ENCODE results near the gene RICTOR.
A peak's percentile ranks its signal among the peaks of the same experiment; 100 is the strongest.
"Not testable (repeated sequence)": the region's sequence is repeated elsewhere in the genome, so short reads cannot be mapped to it uniquely, and the experiment has no call there.

RICTOR gene

DNA sequence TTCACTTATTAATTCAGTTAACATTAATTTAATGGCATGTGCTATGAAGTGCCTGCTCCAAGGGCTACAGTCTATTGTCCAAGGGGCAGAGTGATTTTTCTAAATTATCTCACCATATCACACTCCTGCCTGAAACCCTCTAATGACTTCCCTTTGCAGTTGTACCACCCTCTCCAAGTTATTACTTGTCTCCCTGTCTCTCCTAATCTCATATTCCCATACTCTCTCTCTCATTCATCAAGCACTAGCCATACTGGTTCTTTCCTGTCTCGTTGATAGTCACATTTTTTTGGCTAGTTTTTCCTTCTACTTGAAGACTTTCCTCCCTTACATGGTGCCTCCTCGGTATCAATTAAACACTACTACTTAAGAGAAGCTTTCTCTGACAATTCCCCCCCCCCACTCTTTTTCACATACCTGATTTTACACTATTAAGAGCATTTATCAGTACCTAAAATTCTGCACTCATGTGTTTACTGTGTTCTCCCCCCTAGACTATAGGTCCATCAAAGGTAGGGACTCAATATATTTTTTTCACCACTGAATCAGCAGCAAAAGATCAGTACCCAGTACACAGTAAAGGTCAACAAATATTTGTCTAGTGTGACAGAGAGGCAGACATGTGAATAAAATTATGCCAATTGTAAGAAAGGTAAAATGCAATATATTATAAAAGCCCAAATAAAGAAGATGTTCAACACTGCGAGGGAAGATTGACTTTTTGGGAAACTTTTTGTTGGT, 19.0 kb downstream of the RICTOR start:
- DNase-seq = no peak

DNA sequence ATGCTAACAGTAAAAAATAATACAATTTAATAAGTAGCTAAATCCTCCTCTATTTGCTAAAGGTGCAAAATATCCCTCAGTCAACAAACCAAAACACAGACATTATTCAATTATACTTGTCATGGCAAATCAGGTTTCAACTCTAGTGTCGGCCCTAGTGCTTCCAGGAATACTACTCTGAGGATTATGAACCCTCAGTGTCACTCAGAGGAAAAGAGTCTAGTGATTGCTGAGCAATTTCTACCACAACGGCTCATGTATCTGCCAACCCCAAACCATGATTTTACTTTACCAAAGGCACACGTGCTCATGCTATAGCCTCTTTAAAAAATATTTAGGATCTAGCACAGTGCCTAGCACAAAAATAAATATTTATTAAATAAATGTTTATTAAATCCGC, 21.0 kb downstream of the RICTOR start:
- DNase-seq = no peak

- DNase-seq = no peak
These were observed 22.1 kb downstream of the RICTOR start for GRCh38 chr5:39052141-39052540.

DNA sequence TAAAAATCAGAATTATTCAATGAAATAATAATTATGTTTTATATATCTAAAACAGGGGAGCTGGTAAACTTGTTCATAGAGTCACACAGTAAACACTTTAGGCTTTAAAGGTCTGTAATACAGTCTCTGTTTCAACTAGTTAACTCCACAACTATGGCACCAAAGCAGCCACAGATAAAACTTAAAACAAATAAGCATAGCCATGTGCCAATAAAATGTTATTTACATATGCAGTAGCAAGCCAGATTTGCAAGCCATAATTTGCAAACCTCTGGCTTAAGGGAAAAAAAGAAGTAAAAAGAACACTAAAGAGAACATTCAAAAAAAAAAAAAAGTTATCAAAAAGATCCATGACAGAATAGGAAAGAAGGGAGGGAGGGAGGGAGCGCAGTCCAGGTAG, 24.9 kb downstream of the RICTOR start:
- no peak for DNase-seq

- no peak for DNase-seq
These were observed 33.3 kb downstream of the RICTOR start for GRCh38 chr5:39040875-39041274.

- not testable (repeated sequence) for DNase-seq
These were observed 39.7 kb downstream of the RICTOR start for GRCh38 chr5:39034493-39034892.

- no peak for DNase-seq
These were observed 43.2 kb downstream of the RICTOR start for GRCh38 chr5:39031041-39031440.

DNA sequence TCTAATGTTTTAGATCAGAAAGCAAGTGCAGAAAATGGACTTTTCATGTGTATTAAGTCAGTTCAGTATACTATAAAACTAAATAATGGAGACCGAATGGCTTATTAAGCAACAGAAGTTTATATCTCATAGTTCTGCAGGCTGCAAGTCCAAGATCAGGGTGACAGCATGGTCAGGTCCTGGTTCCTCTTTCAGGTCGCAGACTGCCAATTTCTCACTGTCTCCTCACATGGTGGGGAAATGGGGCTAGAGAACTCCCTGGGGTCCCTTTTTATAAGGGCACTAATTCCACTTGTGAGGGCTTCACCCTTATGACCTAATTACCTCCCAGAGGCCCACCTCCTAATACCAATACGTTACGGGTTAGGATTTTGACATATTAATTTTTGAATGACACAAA, 48.7 kb downstream of the RICTOR start:
- no peak for DNase-seq

DNA sequence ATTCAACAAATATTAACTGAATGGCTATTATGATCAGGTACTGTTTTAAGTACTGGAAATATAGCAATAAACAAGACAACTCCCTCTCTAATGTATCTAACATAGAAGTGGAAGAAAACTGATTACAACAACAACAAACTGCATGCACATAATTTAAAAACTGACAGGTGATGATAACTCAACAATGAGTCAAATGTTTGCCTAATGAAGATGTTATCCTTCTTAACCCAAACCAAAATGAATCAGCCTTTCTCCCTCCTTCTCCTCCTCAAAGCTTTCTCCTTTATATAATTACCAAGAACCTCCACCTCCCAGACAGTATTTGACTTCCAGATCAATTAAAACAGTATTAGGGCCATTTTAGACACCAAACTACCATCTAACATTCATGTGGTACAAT, 49.3 kb downstream of the RICTOR start:
- no peak for DNase-seq

GRCh38 chr5:39024005-39024404, 50.2 kb downstream of the RICTOR start:
- DNase-seq = no peak

GRCh38 chr5:39023121-39023520, 51.1 kb downstream of the RICTOR start:
- no peak for DNase-seq

- DNase-seq = no peak
These were observed 52.0 kb downstream of the RICTOR start for GRCh38 chr5:39022151-39022550.

- DNase-seq = no peak
These were observed 52.8 kb downstream of the RICTOR start for GRCh38 chr5:39021413-39021812.

- DNase-seq = no peak
These were observed 53.7 kb downstream of the RICTOR start for GRCh38 chr5:39020458-39020857.

DNA sequence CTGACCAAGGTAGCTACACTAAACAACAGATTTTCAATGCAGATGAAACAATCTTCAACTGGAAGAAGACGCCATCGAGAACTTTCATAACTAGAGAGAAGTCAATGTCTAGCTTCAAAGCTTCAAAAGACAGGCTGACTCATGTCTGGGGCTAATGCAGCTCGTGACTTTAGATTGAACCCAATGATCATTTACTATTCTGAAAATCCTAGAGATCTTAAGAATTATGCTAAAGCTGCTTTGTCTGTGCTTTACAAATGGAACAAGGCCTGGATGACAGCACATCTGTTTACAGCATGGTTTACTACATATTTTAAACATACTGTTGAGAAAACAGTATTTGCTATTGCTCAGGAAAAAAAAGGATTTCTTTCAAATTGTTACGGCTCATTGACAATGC, 54.9 kb downstream of the RICTOR start:
- DNase-seq = no peak

DNA sequence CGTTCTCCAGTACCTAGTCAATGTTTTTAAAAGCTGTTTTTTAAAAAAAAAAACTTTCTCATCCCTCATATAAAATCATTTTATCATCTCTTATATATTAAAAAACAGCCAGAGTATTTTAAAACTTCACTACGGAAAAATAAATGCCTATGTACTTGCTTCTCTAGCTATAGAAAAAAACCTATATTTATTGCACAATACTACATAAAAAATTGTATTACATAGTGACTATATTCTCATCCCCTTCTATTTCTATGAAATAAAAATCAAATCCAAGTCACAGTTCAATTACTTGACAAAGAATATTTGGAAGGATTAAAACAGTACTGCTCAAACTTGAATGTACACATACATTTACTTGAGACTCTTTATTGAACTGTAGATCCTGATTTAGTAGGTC, 56.7 kb downstream of the RICTOR start:
- DNase-seq = no peak

DNA sequence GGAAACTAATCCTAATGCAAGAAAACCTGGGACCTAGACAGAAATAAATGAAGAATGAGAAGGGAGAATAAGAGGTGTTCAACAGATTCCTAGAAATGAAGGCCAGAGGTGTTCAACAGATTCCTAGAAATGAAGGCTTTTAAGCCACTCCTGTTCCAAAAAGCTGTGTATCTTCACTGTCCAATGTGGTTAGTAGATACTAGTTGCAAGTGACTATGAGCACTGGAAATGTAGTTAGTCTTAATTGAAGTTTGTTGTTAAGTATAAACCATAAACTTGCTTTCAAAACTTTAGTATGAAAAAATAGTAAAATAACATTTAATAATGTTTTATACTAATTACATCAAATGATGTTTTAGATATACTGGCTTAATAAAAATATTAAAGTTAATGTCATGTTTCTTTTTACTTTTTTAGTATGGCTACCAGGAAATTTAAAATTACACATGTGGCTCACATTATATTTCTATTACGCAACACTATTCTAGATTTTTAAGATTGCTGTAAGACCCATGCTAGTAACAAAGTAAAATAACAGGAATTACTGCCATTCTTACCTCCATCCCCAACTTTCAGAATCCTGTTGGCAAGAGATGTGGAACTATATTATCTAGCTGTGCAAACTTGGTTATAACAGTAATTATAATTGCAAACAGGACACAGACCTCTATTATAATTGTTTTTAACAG, 57.5 kb downstream of the RICTOR start:
- DNase-seq = no peak

DNA sequence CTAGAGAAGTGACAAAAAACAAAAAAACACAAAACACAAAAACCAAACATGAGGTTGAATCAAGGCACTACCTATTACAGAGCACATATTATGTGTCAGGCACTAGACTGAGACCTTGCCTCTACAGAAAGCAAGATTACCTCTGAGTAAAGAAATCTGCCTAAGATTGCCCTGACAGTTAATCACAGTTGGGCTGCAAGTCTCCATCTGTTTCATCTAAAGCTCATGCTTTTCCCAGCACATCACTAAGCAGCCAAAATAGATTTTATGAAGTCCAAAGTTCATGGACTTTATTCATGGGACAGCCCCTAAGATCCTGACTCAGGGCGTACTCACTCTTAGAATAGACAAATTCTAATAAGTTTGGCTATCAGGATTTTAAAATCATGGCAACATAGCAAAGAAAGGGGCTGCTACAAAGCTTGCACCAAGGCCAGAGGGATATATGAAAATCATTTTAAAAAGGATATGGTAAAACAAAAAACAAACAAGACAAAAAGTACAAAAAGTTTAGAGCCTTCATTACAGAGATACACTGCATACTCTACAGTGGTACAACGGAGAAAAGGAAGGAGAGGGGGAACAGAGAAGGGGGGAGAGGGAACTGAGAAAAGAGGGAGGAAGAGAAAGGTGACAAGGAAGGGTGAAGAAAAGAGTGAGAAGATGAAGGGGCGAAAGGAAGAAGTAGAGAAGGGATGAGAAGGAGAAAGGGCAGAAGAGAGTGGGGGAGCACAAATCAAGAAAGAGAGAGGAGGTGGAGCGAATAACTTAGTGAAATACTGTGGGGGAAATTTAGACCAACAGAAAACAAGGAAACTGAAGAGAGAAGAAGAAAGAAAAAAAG, 58.2 kb downstream of the RICTOR start:
- peak; percentile 19 for DNase-seq

DNA sequence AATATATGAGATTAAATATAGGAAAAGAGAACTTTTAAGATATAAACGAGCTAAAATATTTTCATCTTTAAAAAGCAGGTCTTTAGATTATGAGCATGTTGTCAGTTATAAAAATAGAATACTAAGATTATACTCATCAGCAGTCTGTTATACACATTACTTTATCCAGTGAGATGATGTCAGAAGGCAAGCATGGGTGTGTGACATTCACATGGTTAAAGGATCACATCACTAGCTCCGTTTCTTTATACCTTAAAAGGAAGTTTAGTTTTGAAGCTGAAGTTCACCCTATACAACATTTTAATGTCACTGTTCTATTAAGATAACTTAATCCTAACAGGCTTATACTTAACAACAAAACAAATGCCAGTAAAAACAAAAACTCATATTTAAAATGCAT, 59.6 kb downstream of the RICTOR start:
- peak; percentile 43 for DNase-seq

DNA sequence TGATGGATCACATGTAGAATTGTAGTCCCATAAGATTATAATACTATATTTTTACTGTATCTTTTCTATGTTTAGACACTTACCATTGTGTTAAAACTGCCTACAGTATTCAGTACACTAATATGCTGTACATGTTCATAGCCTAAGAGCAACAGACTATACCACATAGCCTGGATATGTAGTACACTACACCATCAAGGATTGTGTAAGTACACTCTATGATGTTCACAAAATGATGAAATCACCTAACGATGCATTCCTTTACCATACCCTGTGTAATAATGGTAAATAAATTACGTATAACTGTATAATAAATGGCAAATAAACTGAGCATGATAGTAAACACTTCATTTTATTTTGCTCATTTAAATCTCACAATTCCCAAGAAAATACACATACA, 60.3 kb downstream of the RICTOR start:
- DNase-seq = no peak

- not testable (repeated sequence) for DNase-seq
These were observed 63.2 kb downstream of the RICTOR start for GRCh38 chr5:39010958-39011357.

GRCh38 chr5:39009981-39010380, 64.2 kb downstream of the RICTOR start:
- DNase-seq = no peak

GRCh38 chr5:39009280-39009679, 64.9 kb downstream of the RICTOR start:
- DNase-seq = no peak

DNA sequence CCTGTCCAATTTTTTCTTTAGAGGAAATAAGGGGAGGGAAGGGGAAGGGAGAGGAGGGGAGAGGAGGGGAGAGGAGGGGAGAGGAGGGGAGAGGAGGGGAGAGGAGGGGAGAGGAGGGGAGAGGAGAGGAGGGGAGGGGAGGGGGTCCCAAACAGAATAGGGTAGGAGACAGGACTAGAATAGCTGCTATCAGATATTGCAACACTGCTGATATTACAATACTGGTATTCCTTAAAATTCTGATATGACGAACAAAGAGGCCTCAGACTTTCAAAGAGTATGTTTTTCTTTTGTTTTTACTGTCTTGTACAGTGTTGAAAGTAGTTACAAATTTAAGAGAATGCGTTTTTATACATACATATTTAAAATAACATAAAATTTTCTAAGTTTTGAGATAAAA, 67.5 kb downstream of the RICTOR start:
- DNase-seq = no peak

Measured in amniotic stem cell (primary cell).